Lower leg skin (tissue), 4 donors: ENCODE data around the gene TENM4. TPM values are rescaled to one million over a fixed set of nuclear protein-coding genes. Genes with fewer than 3 reads are reported as not detected.

Experiments used
- DNase-seq, 2 donors: peaks; one replicate each; pipeline ENCODE4 v3.0.0-alpha.2; 2019; ENCODE audit warnings: low spot score in 2 of 2
- H3K4me3 ChIP-seq: fragments of 200-600 bp; sonication (generic); 2 replicates; pipeline ENCODE4 v1.5.1; 2017; ENCODE audit warnings: mild to moderate bottlenecking, low read depth; ENCODE audit not compliant: poor library complexity, severe bottlenecking
- POLR2A ChIP-seq, 2 donors: fragments of 450-650 bp; IDR thresholded peaks; one replicate each; pipeline ENCODE4 v1.6.1; 2016 to 2017; ENCODE audit warnings: antibody characterized with exemption in 2 of 2, mild to moderate bottlenecking in 1 of 2, moderate library complexity in 1 of 2
- WGBS, 2 donors: methylation state at CpG; one replicate each; pipeline ENCODE4 v1.1.5; 2018; 5-methylcytosine and 5-hydroxymethylcytosine counted together
- intact Hi-C: fragments of 100-400 bp; cut with DNase I; formaldehyde crosslinking; loops from one replicate; pipeline ENCODE4 v1.15.0; 2023; ENCODE audit warnings: low total_unique reads
- total RNA-seq, 4 donors: library from RNA; depleted of rRNA; stranded (reverse); fragments of >200 nt; gene quantifications; one replicate each; pipeline ENCODE4 v1.1.0, GENCODE V29; 2016
- TF ChIP-seq, protein P1 (sequence below), 3 donors: fragments of 450-650 bp; IDR thresholded peaks; one replicate each; pipeline ENCODE4 v1.5.1; 2016; ENCODE audit warnings: antibody characterized with exemption in 3 of 3, mild to moderate bottlenecking in 3 of 3, moderate library complexity in 2 of 3

Gene TENM4
- total RNA-seq, 4 donors from 2014 or later: 34.4 to 41.1 (median 36.6) TPM

- no peak for DNase-seq
- intact Hi-C loops: no loop called here
- H3K4me3 ChIP-seq: no peak overlapping the region
- WGBS, 2 donors: 64 to 73% methylated on average over 4 of the region's 4 CpGs
- TF ChIP-seq, protein P1, sequence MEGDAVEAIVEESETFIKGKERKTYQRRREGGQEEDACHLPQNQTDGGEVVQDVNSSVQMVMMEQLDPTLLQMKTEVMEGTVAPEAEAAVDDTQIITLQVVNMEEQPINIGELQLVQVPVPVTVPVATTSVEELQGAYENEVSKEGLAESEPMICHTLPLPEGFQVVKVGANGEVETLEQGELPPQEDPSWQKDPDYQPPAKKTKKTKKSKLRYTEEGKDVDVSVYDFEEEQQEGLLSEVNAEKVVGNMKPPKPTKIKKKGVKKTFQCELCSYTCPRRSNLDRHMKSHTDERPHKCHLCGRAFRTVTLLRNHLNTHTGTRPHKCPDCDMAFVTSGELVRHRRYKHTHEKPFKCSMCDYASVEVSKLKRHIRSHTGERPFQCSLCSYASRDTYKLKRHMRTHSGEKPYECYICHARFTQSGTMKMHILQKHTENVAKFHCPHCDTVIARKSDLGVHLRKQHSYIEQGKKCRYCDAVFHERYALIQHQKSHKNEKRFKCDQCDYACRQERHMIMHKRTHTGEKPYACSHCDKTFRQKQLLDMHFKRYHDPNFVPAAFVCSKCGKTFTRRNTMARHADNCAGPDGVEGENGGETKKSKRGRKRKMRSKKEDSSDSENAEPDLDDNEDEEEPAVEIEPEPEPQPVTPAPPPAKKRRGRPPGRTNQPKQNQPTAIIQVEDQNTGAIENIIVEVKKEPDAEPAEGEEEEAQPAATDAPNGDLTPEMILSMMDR (IDR thresholded peaks at IDR 0.05): no peak
- TF ChIP-seq POLR2A (IDR thresholded peaks at IDR 0.05): no peak
Observed at GRCh38 chr11:79262221-79262620, 178.6 kb downstream of the TENM4 start.

DNA sequence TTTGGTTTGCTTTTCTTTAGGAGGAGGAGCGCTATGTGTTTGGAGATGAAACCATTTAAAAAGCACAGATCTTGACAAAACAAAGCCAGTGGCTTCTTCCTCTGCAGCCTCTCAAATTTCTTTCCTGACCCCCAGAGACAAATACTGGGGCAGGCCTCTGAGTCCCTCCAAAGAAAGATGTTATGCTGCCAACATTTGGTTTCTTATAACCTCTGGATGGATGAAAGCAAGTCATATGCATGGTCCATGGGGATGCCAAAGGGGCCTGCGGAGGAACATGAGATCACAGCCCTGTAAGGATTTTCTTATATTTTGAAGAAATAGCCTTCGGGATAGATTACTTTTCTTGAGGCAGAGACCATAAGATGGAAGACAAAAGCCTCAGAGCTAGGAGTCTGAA, 179.1 kb downstream of the TENM4 start:
- DNase-seq: no peak
- 85 to 91% methylated on average over 3 of the region's 3 CpGs for WGBS, 2 donors
- no peak overlapping the region for H3K4me3 ChIP-seq
- intact Hi-C loops: no loop called here
- TF ChIP-seq POLR2A (IDR thresholded peaks at IDR 0.05): no peak
- TF ChIP-seq, protein P1 (IDR thresholded peaks at IDR 0.05): no peak

- intact Hi-C loops: no loop called here
- peak in 1 of 2 donors; percentile 15 for DNase-seq
- TF ChIP-seq, protein P1 (IDR thresholded peaks at IDR 0.05): no peak
- no peak for TF ChIP-seq POLR2A (IDR thresholded peaks at IDR 0.05)
- WGBS, 2 donors: 97 to 99% methylated on average over 4 of the region's 4 CpGs
- H3K4me3 ChIP-seq: no peak overlapping the region
Observed at GRCh38 chr11:79259800-79260199, 181.0 kb downstream of the TENM4 start.

GRCh38 chr11:79258576-79258975, 182.3 kb downstream of the TENM4 start:
- DNase-seq: no peak
- no peak for TF ChIP-seq POLR2A (IDR thresholded peaks at IDR 0.05)
- TF ChIP-seq, protein P1 (IDR thresholded peaks at IDR 0.05): no peak
- 89 to 92% methylated on average over 4 of the region's 4 CpGs for whole genome bisulfite sequencing, 2 donors
- no peak overlapping the region for H3K4me3 ChIP-seq
- intact Hi-C loops: no loop called here

GRCh38 chr11:79255965-79256364, 184.9 kb downstream of the TENM4 start:
- peak in 1 of 2 donors; percentile 32 for DNase-seq
- WGBS, 2 donors: 94% methylated on average over 3 of the region's 3 CpGs
- TF ChIP-seq, protein P1 (IDR thresholded peaks at IDR 0.05): no peak
- no peak overlapping the region for H3K4me3 ChIP-seq
- intact Hi-C loops: no loop called here

DNA sequence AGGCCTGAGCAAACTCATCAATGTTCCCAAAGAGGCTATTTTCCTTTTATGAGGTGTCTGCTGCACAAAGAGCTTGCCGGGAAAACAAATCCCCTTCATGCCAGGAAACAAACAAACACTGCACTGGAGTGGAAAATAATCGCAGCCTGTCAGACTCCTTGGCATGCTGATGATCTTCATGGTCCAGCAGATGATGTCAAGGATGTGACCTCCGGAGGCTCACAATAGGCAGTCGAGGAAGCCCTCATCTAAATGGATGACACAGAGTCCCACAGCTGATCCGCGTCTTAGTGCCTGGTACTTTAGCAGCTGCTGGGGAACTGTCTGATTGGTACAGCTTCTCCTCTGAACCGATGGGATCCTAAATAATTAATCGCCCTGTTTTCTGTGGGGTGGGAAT, 187.6 kb downstream of the TENM4 start:
- DNase-seq: peak in 1 of 2 donors; percentile 50
- intact Hi-C loops: no loop called here
- H3K4me3 ChIP-seq: no peak overlapping the region
- WGBS, 2 donors: 72 to 80% methylated on average over 8 of the region's 8 CpGs
- TF ChIP-seq POLR2A (IDR thresholded peaks at IDR 0.05): no peak
- TF ChIP-seq, protein P1 (IDR thresholded peaks at IDR 0.05): no peak
